DOHH2 (cell line): ENCODE results near the gene CYRIA.

Source experiments
- CTCF ChIP-seq: fragments of 200-600 bp; sonication (generic); IDR thresholded peaks from one replicate; pipeline ENCODE4 v1.5.1; 2014; ENCODE audit warnings: antibody characterized with exemption, mild to moderate bottlenecking, low read depth, low read length; ENCODE audit not compliant: poor library complexity, severe bottlenecking
- EZH2phosphoT487 ChIP-seq: fragments of 200-600 bp; sonication (generic); IDR thresholded peaks from 2 replicates; pipeline ENCODE4 v1.6.1; 2017; ENCODE audit warnings: borderline replicate concordance, mild to moderate bottlenecking, antibody characterized with exemption, low read length, moderate library complexity, mixed read lengths

GRCh38 chr2:16617282-16618266 lies 48.1 kb downstream of the CYRIA start:
- peak; percentile 61 for TF ChIP-seq CTCF
- TF ChIP-seq EZH2phosphoT487 = no peak
